AG09319 (cell line): ENCODE measurements around the gene SH3YL1.

Experiments used
- DNase-seq: peaks from one replicate; pipeline ENCODE4 v3.0.0-alpha.2; 2010; ENCODE audit warnings: low read depth; ENCODE audit errors: extremely low read depth
- CTCF ChIP-seq: IDR thresholded peaks from 2 replicates; pipeline ENCODE4 v1.5.1; 2011; ENCODE audit warnings: low read depth, mild to moderate bottlenecking, inconsistent platforms, low read length, moderate library complexity

Gene SH3YL1

GRCh38 chr2:256094-256493, 7.7 kb downstream of the SH3YL1 start:
- no peak for TF ChIP-seq CTCF
- no peak for DNase-seq

GRCh38 chr2:255195-255594, 8.6 kb downstream of the SH3YL1 start:
- no peak for DNase-seq
- no peak for TF ChIP-seq CTCF

- TF ChIP-seq CTCF: no peak
- DNase-seq: no peak
Measured at GRCh38 chr2:254241-254640, 9.6 kb downstream of the SH3YL1 start.

GRCh38 chr2:253202-253638, 10.6 kb downstream of the SH3YL1 start:
- no peak for DNase-seq
- TF ChIP-seq CTCF: no peak

- DNase-seq: no peak
- no peak for TF ChIP-seq CTCF
Measured at GRCh38 chr2:252001-252602, 11.7 kb downstream of the SH3YL1 start.

GRCh38 chr2:249538-250042, 14.2 kb downstream of the SH3YL1 start:
- no peak for TF ChIP-seq CTCF

GRCh38 chr2:248724-249123, 15.1 kb downstream of the SH3YL1 start:
- DNase-seq: no peak
- TF ChIP-seq CTCF: no peak

More at GRCh38 chr2:249538-250042, 14.2 kb downstream of the SH3YL1 start:
- DNase-seq: no peak
